Endothelial cell (in vitro differentiated cells): ENCODE data around the gene TMCC1. TPM values are rescaled to one million over a fixed set of nuclear protein-coding genes. Genes with fewer than 3 reads are reported as not detected.

Source experiments
- DNase-seq: peaks from one replicate; pipeline ENCODE4 v3.0.0; 2021; ENCODE audit warnings: low spot score
- H3K27ac Mint-ChIP-seq: one replicate; pipeline ENCODE4 v1.8.0; 2021; ENCODE audit warnings: mixed read lengths, inconsistent platforms; ENCODE audit not compliant: unreplicated experiment
- H3K27me3 Mint-ChIP-seq: one replicate; pipeline ENCODE4 v1.8.0; 2021; ENCODE audit warnings: mild to moderate bottlenecking, moderate library complexity, mixed read lengths, inconsistent platforms; ENCODE audit not compliant: unreplicated experiment
- H3K36me3 Mint-ChIP-seq: one replicate; pipeline ENCODE4 v1.8.0; 2021; ENCODE audit warnings: mild to moderate bottlenecking, low read depth, mixed read lengths, inconsistent platforms; ENCODE audit not compliant: unreplicated experiment
- H3K4me1 Mint-ChIP-seq: one replicate; pipeline ENCODE4 v1.8.0; 2021; ENCODE audit warnings: mild to moderate bottlenecking, mixed read lengths, inconsistent platforms; ENCODE audit not compliant: unreplicated experiment
- H3K4me3 Mint-ChIP-seq: one replicate; pipeline ENCODE4 v1.8.0; 2021; ENCODE audit warnings: mild to moderate bottlenecking, mixed read lengths, inconsistent platforms; ENCODE audit not compliant: unreplicated experiment
- H3K9me3 Mint-ChIP-seq: one replicate; pipeline ENCODE4 v1.8.0; 2021; ENCODE audit warnings: mixed read lengths, inconsistent platforms; ENCODE audit not compliant: unreplicated experiment
- CTCF ChIP-seq: fragments of 200-600 bp; sonication (generic); IDR thresholded peaks from one replicate; pipeline ENCODE4 v1.5.0; 2021; ENCODE audit warnings: antibody characterized with exemption; ENCODE audit not compliant: unreplicated experiment
- total RNA-seq: library from RNA; stranded (reverse); fragmentation: NEBNext Ultra II Directional; extraction: Animal tissue kit (Norgen Biotek cat#: 25700); gene quantifications from one replicate; pipeline ENCODE4 v1.2.1, GENCODE V29; 2021; ENCODE audit not compliant: unreplicated experiment

TMCC1 gene
- total RNA-seq, 1 donor from 2014 or later: 50.9 TPM

GRCh38 chr3:129672412-129672811 lies 221.1 kb downstream of the TMCC1 start:
- Mint-ChIP-seq H3K4me3 (no peak overlapping the region), H3K36me3 (peaks cover 12% of the 10 kb centered on the region), H3K9me3 (no peaks in the 10 kb centered on the region), H3K4me1 (no peaks in the 10 kb centered on the region), H3K27ac (no peak overlapping the region), H3K27me3 (no peaks in the 10 kb centered on the region)
- no peak for DNase-seq
- no peak for TF ChIP-seq CTCF

- Mint-ChIP-seq H3K27me3 (no peaks in the 10 kb centered on the region), H3K36me3 (peaks cover under 1% of the 10 kb centered on the region), H3K27ac (no peak overlapping the region), H3K9me3 (no peaks in the 10 kb centered on the region), H3K4me1 (peaks cover 14% of the 10 kb centered on the region), H3K4me3 (no peak overlapping the region)
- no peak for TF ChIP-seq CTCF
- DNase-seq: no peak
These were observed 228.3 kb downstream of the TMCC1 start for GRCh38 chr3:129665024-129665768.

- Mint-ChIP-seq H3K4me1 (peaks cover 16% of the 10 kb centered on the region), H3K4me3 (no peak overlapping the region), H3K27me3 (no peaks in the 10 kb centered on the region), H3K27ac (no peak overlapping the region), H3K9me3 (no peaks in the 10 kb centered on the region), H3K36me3 (no peaks in the 10 kb centered on the region)
- DNase-seq: no peak
- TF ChIP-seq CTCF: no peak
These were observed 229.4 kb downstream of the TMCC1 start for GRCh38 chr3:129663930-129664646.

- Mint-ChIP-seq H3K36me3 (no peaks in the 10 kb centered on the region), H3K27ac (no peak overlapping the region), H3K27me3 (no peaks in the 10 kb centered on the region), H3K4me3 (no peak overlapping the region), H3K4me1 (peaks cover 23% of the 10 kb centered on the region), H3K9me3 (no peaks in the 10 kb centered on the region)
- no peak for TF ChIP-seq CTCF
- DNase-seq: no peak
These were observed 230.5 kb downstream of the TMCC1 start for GRCh38 chr3:129663045-129663446.

DNA sequence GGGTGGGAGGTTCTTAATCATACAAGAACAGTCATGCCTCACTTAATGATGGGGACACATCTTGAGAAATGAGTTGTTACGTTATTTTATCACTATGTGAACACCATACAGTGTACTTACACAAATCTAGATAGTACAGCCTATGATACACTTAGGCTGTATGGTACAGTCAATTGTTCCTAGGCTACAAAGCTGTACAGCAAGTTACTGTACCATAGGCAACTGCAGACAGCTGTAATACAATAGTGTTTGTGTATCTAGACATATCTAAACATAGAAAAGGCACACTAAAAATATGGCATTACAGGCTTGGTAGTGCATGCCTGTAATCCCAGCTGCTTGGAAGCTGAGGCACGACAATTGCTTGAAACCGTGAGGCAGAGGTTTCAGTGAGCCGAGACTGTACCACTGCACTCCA lies 231.3 kb downstream of the TMCC1 start:
- H3K36me3 Mint-ChIP-seq: no peaks in the 10 kb centered on the region
- H3K4me3 Mint-ChIP-seq: no peak overlapping the region
- H3K9me3 Mint-ChIP-seq: no peaks in the 10 kb centered on the region
- TF ChIP-seq CTCF: no peak
- peaks cover 32% of the 10 kb centered on the region for H3K4me1 Mint-ChIP-seq
- DNase-seq: no peak
- H3K27ac Mint-ChIP-seq: no peak overlapping the region
- no peaks in the 10 kb centered on the region for H3K27me3 Mint-ChIP-seq
